Embryonic facial prominence (tissue), 1 donor: ENCODE measurements around the gene CPAMD8.

Experiments used
- DNase-seq: peaks from one replicate; pipeline ENCODE4 v3.0.0-alpha.2; 2016; ENCODE audit errors: extremely low spot score

Gene CPAMD8

GRCh38 chr19:17026706-17027534 is at the start of gene CPAMD8:
Gene CPAMD8, minus strand, starts transcription at chr19:17026810. Its CDS starts 168 bp downstream, at chr19:17026642.
- DNase-seq: no peak

- peak; percentile 41 for DNase-seq
Measured at GRCh38 chr19:17075864-17076542, 49.4 kb upstream of the CPAMD8 start.

- peak; percentile 98 for DNase-seq
Measured at GRCh38 chr19:17075035-17075863, 48.6 kb upstream of the CPAMD8 start, which contains the start of the genes HAUS8 and MYO9B. Gene HAUS8, minus strand, starts transcription at chr19:17075452. Its CDS starts 30 bp downstream, at chr19:17075422. Gene MYO9B, plus strand, starts transcription at chr19:17075777. Its CDS starts 25,941 bp downstream, at chr19:17101718.

GRCh38 chr19:17074634-17075034 is 48.0 kb upstream of the CPAMD8 start:
- no peak for DNase-seq

GRCh38 chr19:17073869-17074633 is 47.4 kb upstream of the CPAMD8 start:
- no peak for DNase-seq

- DNase-seq: no peak
Measured at GRCh38 chr19:17070912-17071311, 44.3 kb upstream of the CPAMD8 start.

- DNase-seq: no peak
Measured at GRCh38 chr19:17070421-17070820, 43.8 kb upstream of the CPAMD8 start.

- no peak for DNase-seq
Measured at GRCh38 chr19:17069193-17069592, 42.6 kb upstream of the CPAMD8 start.

GRCh38 chr19:17063428-17063827 is 36.8 kb upstream of the CPAMD8 start:
- DNase-seq: no peak

GRCh38 chr19:17061691-17062090 is 35.1 kb upstream of the CPAMD8 start:
- DNase-seq: no peak

- no peak for DNase-seq
Measured at GRCh38 chr19:17061205-17061604, 34.6 kb upstream of the CPAMD8 start.

- DNase-seq: no peak
Measured at GRCh38 chr19:17060802-17061201, 34.2 kb upstream of the CPAMD8 start.

- DNase-seq: no peak
Measured at GRCh38 chr19:17058236-17058635, 31.6 kb upstream of the CPAMD8 start.

- DNase-seq: no peak
Measured at GRCh38 chr19:17055636-17056035, 29.0 kb upstream of the CPAMD8 start.

GRCh38 chr19:17054746-17055145 is 28.1 kb upstream of the CPAMD8 start:
- no peak for DNase-seq

GRCh38 chr19:17052439-17052838 is 25.8 kb upstream of the CPAMD8 start:
- DNase-seq: peak; percentile 30

- no peak for DNase-seq
Measured at GRCh38 chr19:17049711-17050280, 23.2 kb upstream of the CPAMD8 start.

- no peak for DNase-seq
Measured at GRCh38 chr19:17048885-17049453, 22.4 kb upstream of the CPAMD8 start.

GRCh38 chr19:17045907-17046502 is 19.4 kb upstream of the CPAMD8 start:
- DNase-seq: no peak

GRCh38 chr19:17043744-17044143 is 17.1 kb upstream of the CPAMD8 start:
- DNase-seq: no peak
